ENCODE measurements around the gene HMMR. TPM values are rescaled to one million over a fixed set of nuclear protein-coding genes. Genes with fewer than 3 reads are reported as not detected.

HMMR gene
- 18.9 and 35.9 TPM in 2 replicates for total RNA-seq

GRCh38 chr5:163460562-163461171, at the start of gene HMMR:
Gene HMMR (plus strand): TSS chr5:163460632. CDS start chr5:163460693, 61 bp downstream.

GRCh38 chr5:163437309-163438182, 22.9 kb upstream of the HMMR start, which contains the start of gene CCNG1:
Gene CCNG1 (plus strand): TSS chr5:163437595. CDS start chr5:163439257, 1,662 bp downstream.

GRCh38 chr5:163459819-163460561, 442 bp upstream of the HMMR start, which contains the start of gene NUDCD2:
Gene NUDCD2 (minus strand): TSS chr5:163460102. CDS start chr5:163460050, 52 bp downstream.

GRCh38 chr5:163505368-163506094, 45.1 kb downstream of the HMMR start, which contains the start of gene MAT2B:
Gene MAT2B (plus strand): TSS chr5:163505619. CDS start chr5:163505687, 68 bp downstream.

Other genes with a start within 250 kb of the HMMR start
- gene CCNG1, start 23.0 kb upstream of the HMMR start, total RNA-seq = 216 and 270 TPM in 2 replicates
- gene NUDCD2, start 530 bp upstream of the HMMR start, total RNA-seq = 4.7 and 6.5 TPM in 2 replicates
- gene MAT2B, start 45.0 kb downstream of the HMMR start, total RNA-seq = 86.5 and 96.0 TPM in 2 replicates

Measured in bladder microvascular endothelial cell (primary cell).